A673 (cell line): ENCODE data around the gene RSAD2.

ENCODE experiments used
- CTCF ChIP-seq: fragments of 300-800, 200-600 bp; sonication (generic); conservative IDR thresholded peaks from 2 replicates; pipeline ENCODE4 v1.5.1; 2017; ENCODE audit warnings: low read depth, mild to moderate bottlenecking, antibody characterized with exemption, low read length, moderate library complexity, mixed read lengths
- EZH2 ChIP-seq: fragments of 200-600 bp; sonication (generic); IDR thresholded peaks from 2 replicates; pipeline ENCODE4 v1.6.1; 2017; ENCODE audit warnings: borderline replicate concordance, low read depth, mild to moderate bottlenecking, mixed read lengths, antibody characterized with exemption, low read length; ENCODE audit not compliant: poor library complexity, severe bottlenecking

GRCh38 chr2:6939071-6939470 lies 61.5 kb downstream of the RSAD2 start:
- no peak for TF ChIP-seq CTCF
- no peak for TF ChIP-seq EZH2
